ENCODE data around the gene TMOD4. TPM values are rescaled to one million over a fixed set of nuclear protein-coding genes. Genes with fewer than 3 reads are reported as not detected.

The TMOD4 gene
- total RNA-seq, 1 donor from 2014 or later = 1.1 TPM

GRCh38 chr1:151167116-151167515 lies 8.7 kb downstream of the TMOD4 start:
- peaks cover 22% of the 10 kb centered on the region for H3K4me1 Mint-ChIP-seq
- no peak for DNase-seq (ENCODE audit: low spot score in 2 of 2, unreplicated experiment in 2 of 2)
- H3K27me3 Mint-ChIP-seq (ENCODE audit: low read depth) = peaks cover 2% of the 10 kb centered on the region
- H3K36me3 Mint-ChIP-seq = peaks cover 8% of the 10 kb centered on the region
- peak overlapping the region; percentile 98 for H3K27ac Mint-ChIP-seq
- peak overlapping the region; percentile 98 for H3K4me3 Mint-ChIP-seq
- TF ChIP-seq, protein P1, sequence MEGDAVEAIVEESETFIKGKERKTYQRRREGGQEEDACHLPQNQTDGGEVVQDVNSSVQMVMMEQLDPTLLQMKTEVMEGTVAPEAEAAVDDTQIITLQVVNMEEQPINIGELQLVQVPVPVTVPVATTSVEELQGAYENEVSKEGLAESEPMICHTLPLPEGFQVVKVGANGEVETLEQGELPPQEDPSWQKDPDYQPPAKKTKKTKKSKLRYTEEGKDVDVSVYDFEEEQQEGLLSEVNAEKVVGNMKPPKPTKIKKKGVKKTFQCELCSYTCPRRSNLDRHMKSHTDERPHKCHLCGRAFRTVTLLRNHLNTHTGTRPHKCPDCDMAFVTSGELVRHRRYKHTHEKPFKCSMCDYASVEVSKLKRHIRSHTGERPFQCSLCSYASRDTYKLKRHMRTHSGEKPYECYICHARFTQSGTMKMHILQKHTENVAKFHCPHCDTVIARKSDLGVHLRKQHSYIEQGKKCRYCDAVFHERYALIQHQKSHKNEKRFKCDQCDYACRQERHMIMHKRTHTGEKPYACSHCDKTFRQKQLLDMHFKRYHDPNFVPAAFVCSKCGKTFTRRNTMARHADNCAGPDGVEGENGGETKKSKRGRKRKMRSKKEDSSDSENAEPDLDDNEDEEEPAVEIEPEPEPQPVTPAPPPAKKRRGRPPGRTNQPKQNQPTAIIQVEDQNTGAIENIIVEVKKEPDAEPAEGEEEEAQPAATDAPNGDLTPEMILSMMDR (IDR thresholded peaks at IDR 0.05; ENCODE audit: unreplicated experiment) = no peak
- H3K9me3 Mint-ChIP-seq = no peaks in the 10 kb centered on the region

DNA sequence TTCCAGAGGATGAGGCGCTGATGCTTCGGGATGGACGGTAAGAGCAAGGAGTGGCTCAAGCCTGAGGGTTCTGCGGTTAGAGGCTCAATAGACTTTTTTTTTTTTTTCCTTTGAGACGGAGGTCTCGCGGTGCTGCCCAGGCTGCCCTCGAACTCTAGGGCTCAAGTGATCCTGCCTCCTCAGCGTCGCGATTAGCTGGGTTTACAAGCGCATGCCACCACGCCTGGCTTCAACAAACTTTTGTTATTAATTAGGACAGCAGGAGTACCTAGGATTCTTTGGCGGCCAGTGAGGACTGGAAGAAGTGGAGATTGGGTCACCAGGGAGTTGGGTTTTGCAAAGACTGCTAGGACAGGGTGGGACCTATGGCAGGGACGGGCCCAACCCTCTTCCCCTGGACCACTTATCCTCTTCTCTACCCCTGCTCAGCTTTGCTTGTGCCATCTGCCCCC lies 9.2 kb downstream of the TMOD4 start:
- no peak for DNase-seq (ENCODE audit: low spot score in 2 of 2, unreplicated experiment in 2 of 2)

GRCh38 chr1:151165738-151166504 lies 9.9 kb downstream of the TMOD4 start, which contains the start of the genes LYSMD1 and SCNM1:
Gene LYSMD1 (minus strand): TSS chr1:151165902. CDS start chr1:151165258, 644 bp downstream.
Gene SCNM1 (plus strand): TSS chr1:151166144. CDS start chr1:151166153, 9 bp downstream.
- TF ChIP-seq, protein P1 (IDR thresholded peaks at IDR 0.05; ENCODE audit: unreplicated experiment) = no peak
- Mint-ChIP-seq H3K4me3 (peak within 1 kb of the TSS; percentile 98), H3K27me3 (ENCODE audit: low read depth) (peaks cover 2% of the 10 kb centered on the region)

More for the DNA sequence above, 9.2 kb downstream of the TMOD4 start:
- Mint-ChIP-seq H3K4me1 (peaks cover 22% of the 10 kb centered on the region), H3K36me3 (peaks cover 13% of the 10 kb centered on the region), H3K9me3 (no peaks in the 10 kb centered on the region), H3K4me3 (peak overlapping the region; percentile 98), H3K27ac (peak overlapping the region; percentile 98), H3K27me3 (ENCODE audit: low read depth) (peaks cover 2% of the 10 kb centered on the region)
- TF ChIP-seq, protein P1 (IDR thresholded peaks at IDR 0.05; ENCODE audit: unreplicated experiment) = no peak

GRCh38 chr1:151165281-151165737 lies 10.5 kb downstream of the TMOD4 start:
- Mint-ChIP-seq H3K4me3 (peak overlapping the region; percentile 98), H3K4me1 (peaks cover 22% of the 10 kb centered on the region), H3K36me3 (peaks cover 18% of the 10 kb centered on the region), H3K9me3 (no peaks in the 10 kb centered on the region), H3K27ac (peak overlapping the region; percentile 98), H3K27me3 (ENCODE audit: low read depth) (peaks cover 2% of the 10 kb centered on the region)
- TF ChIP-seq, protein P1 (IDR thresholded peaks at IDR 0.05; ENCODE audit: unreplicated experiment) = no peak
- peak in 1 of 2 experiments; percentile 48 for DNase-seq (ENCODE audit: low spot score in 2 of 2, unreplicated experiment in 2 of 2)

More at GRCh38 chr1:151165738-151166504, 9.9 kb downstream of the TMOD4 start, which contains the start of the genes LYSMD1 and SCNM1:
- H3K36me3 Mint-ChIP-seq = peaks cover 15% of the 10 kb centered on the region
- H3K9me3 Mint-ChIP-seq = no peaks in the 10 kb centered on the region
- peak; percentile 80 to 87 for DNase-seq (ENCODE audit: low spot score in 2 of 2, unreplicated experiment in 2 of 2)
- peak within 1 kb of the TSS; percentile 98 for H3K27ac Mint-ChIP-seq
- H3K4me1 Mint-ChIP-seq = peaks cover 22% of the 10 kb centered on the region

- peaks cover 2% of the 10 kb centered on the region for H3K27me3 Mint-ChIP-seq (ENCODE audit: low read depth)
- TF ChIP-seq, protein P1 (IDR thresholded peaks at IDR 0.05; ENCODE audit: unreplicated experiment) = no peak
- no peak for DNase-seq (ENCODE audit: low spot score in 2 of 2, unreplicated experiment in 2 of 2)
- peak overlapping the region; percentile 98 for H3K27ac Mint-ChIP-seq
- peaks cover 22% of the 10 kb centered on the region for H3K4me1 Mint-ChIP-seq
- H3K9me3 Mint-ChIP-seq = no peaks in the 10 kb centered on the region
- peaks cover 16% of the 10 kb centered on the region for H3K36me3 Mint-ChIP-seq
- peak overlapping the region; percentile 98 for H3K4me3 Mint-ChIP-seq
These were observed 11.0 kb downstream of the TMOD4 start for GRCh38 chr1:151164732-151165280.
